ENCODE measurements around the gene RBMS3.

The RBMS3 gene

DNA sequence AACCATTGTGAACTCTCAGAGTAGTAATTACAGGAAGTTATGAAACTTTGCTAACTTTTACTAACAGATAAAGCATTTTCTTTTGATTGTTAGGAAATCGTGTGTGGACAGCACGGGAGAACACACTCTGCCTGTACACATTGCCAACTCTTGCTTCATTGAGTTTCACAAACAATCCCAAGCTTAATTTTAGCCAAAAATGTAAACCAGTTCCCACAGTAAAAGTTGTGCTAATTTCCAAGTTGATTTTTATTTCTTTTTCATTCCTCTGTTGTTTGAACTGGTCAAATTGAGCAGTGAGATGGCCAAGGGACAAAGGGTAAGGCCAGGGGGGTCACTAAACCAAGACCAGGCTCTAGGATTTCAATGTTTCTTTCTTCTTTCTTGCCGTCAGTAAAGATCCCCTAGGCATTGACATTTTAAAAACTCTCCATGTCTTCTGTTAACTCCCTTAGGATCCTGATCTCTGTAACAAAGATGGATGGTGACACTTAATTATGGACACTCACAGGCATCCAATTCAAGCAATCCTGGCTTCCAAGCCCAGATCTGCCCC is 414.9 kb downstream of the RBMS3 start:
- FAIRE-seq, result no peak

DNA sequence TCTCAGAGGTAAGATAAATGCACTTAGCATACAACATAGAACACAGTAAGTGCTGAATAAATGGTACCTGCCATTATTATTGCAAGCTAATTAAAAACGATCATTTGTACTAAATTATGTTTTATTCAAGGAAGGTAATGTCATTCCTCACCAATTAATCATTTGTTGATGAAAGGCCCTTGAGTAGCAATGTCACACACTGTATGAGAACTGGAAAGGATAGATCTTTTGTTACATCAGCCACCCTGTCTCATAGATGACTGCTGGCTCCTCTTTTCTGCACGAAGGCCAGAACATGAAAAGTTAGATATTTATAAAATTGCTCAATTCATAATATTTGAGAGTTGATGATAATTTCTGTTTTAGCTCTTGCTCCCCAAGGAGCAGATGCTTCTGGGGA is 415.4 kb downstream of the RBMS3 start:
- no peak for FAIRE-seq

DNA sequence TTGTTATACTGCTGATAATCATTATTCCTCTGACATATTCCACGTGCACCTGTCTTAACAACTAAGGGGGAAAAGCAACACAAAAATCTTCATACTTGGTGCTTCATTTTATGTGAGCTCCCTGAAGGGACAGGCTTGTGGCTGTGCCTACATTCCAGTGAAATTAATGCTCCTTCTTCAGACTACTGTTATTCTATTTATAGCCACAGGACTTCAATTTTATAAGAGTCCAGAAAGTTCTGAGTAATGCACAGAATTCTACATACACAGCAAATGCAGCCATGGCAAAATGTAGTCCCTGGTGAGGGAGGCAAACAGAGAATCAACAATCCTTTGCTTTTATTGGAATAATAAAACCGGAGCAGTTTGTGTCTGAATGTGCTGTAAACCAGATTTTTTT is 417.1 kb downstream of the RBMS3 start:
- FAIRE-seq, result no peak

DNA sequence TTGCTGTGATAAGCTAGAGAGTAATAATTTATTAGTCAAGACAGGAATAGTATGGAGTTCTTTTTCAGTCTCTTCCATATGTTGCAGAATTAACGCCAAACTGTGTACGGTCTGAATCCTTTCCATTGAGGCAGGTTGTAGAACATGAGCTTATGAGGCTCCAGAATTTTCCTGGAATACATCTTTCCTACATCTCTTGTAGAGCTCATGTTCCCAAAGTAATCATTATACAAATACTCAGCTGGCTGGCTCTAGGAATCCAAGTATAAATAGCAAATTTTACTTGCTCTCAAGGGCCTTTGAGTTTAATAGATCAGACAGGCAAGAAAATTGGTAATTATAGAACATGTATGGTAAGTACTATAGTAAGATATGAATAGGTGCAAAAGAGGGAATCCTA is 419.4 kb downstream of the RBMS3 start:
- no peak for FAIRE-seq

DNA sequence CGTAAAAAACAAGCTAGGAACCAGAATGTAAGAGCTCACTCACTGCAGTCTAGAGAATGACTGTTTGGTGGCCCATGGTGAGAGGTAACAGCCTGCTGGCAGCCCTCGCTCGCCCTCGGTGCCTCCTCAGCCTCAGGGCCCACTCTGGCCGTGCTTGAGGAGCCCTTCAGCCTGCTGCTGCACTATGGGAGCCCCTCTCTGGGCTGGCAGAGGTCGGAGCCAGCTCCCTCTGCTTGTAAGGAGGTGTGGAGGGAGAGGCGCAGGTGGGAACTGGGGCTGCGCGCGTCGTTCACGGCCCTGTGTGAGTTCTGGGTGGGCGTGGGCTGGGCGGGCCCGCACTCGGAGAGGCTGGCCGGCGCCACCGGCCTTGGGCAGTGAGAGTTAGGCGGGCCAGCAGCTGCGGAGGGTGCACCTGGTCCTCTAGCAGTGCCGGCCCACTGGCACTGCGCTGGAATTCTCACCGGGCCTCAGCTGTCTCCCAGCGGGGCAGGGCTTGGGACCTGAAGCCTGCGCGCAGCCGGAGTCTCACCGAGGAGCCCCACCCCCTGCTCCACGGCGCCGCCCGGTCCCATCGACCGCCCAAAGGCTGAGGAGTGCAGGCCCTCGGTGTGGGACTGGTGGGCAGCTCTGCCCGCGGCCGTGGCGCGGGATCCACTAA is 420.6 kb downstream of the RBMS3 start:
- no peak for FAIRE-seq

DNA sequence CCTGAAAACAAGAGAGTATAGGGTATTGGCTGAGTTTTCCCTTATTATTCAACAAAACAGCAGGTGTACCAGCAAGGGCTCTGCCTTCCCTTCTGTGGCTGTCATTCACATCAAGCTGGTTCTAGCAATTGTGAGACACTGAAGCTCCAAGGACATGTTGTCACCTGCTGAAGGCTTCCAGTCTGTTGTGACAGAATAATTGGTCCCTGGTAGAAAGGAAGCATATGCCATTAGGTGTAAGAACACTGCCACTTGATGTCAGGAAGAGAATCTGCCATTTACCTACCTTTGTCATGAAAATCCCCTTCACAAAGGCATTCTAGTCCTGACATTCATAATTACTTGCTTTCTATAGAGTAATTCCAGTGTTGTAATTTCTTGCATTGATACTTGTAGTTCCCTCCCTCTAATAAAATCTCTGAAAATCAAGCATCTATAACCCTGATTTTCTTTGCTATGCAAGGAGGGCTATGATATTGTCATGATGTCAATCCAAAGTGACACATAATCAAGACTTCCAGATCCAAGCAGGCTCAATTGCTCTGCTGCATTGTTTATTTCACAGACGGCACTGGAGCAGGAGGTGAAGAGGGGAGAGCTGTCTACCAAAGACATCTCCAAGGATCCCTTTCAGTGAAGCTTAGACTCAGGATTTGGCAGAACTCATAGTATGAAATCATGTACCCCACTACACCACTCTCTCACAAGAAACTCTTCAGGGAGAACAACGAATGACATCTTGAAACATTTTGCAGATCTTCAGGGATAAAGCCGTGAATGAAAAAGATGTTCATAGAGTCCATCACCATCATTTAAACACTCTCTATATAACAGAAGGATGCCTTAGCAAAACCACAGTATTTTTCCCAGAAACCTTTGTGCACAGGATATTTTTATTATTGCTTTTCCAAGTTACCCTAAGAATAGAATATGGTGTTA is 425.3 kb downstream of the RBMS3 start:
- FAIRE-seq, result no peak

DNA sequence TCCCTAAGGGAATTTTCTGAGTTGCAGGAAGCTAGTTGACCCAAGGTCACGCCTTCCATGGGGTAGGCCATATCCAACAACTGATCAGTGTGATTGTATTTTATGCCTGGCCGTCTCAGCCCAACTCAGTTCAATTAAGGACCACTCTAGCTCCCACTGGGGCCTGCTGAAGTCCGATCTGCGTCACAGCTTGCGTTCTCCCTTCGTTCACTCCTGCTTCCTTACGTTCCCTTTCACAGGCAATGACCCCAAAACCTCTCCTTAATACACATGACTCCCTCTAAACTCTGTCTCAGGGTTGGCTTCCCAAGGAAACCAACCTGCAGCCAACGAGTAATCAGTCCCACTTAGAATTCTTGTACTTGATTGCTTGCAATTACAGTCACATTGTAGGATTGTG is 428.0 kb downstream of the RBMS3 start:
- no peak for FAIRE-seq

DNA sequence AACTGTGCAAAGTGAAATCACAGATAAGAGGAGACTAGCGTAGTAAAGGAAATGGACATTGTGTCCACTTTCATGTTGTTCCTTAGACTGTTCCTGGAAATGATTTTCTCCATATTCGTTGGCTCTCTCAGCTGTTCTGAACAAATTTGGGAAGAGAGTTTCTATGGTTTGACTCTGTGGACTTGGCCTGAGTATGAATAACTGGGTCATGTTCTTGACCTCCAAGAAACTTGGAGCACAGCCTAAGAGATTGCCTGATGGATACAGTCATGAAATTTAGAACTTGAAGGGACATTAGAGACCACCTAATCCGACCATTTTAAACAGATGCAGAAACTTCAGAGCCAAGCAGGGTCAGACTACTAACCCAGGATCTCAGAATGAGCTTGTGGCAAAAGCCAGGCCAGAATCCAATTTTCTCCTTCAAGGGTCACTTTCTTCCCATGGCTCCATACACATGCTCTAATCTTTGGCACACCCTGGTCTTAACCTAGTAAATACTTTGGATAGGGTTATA is 430.4 kb downstream of the RBMS3 start:
- FAIRE-seq, result no peak

DNA sequence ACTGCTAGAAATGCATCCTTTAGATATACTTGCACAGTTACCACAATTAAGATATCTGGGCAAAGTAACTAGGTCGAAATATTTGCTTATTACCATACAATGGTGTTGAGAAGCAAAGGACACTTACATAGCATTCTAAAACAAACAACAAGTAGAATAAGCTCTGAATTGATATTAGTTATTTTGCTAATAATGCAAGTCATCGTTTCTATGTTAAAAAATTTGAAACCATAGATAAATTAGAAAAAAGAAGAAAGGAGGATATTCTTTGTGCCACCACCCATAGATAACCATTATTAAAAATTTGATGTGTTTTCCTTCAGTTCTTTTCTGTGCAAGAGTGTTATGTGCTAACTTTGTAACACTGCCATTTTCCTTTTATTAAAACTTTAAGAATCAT is 435.3 kb downstream of the RBMS3 start:
- no peak for FAIRE-seq

DNA sequence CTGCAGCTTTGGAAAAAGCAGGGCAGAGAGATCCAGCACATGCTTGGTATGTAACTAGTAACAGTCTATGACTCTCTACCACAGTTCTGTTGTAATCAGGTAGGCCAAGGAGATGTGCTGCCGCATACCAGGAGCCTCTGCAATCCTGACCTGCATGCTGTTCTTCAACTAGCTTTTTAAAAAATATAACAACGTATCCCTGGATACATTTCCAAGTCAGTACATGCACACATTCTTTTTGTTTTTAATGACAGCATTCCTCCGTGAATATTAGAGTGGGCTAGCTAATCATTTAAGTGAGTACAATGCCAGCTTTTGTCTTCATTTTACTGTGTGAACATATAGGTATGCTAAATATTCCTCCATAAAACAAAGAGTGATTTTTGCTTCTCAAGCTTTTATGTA is 437.8 kb downstream of the RBMS3 start:
- no peak for FAIRE-seq

DNA sequence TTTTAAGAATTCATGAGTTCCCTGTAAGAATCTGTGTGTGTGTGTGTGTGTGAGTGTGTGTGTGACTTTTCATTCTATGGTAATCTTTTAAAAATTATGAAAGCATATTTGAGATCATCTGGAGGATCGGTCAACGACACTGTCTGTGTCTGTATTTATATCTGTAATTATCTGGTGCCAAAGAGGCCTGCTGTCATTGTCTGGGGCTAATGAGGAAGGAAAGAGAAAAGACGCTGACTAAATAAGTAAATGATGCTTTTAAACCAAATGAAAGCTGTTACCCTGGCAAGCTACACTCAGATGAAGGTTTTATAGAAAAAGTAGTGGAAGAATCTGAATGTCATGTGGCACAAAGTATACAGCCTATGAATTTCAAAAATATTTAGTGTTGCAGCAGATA is 439.8 kb downstream of the RBMS3 start:
- FAIRE-seq, result no peak

DNA sequence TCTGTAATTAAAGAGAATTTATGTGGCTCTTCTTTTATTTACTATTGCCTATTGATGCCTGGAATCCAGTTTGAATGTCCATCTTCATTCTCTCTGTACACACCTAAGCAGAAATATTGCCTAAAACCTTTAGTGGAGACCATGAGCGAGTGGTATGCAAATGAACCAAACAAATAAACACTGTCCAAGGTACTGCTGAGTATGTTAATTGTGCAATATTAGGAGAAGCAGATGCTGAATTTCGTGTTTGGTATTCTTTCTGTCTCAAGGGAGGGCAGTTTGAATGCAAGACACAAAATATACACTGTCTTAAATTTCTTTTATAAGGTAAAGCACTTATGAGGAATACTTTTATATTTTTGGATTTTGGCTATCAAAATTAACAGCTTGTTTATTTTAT is 440.9 kb downstream of the RBMS3 start:
- FAIRE-seq, result no peak

DNA sequence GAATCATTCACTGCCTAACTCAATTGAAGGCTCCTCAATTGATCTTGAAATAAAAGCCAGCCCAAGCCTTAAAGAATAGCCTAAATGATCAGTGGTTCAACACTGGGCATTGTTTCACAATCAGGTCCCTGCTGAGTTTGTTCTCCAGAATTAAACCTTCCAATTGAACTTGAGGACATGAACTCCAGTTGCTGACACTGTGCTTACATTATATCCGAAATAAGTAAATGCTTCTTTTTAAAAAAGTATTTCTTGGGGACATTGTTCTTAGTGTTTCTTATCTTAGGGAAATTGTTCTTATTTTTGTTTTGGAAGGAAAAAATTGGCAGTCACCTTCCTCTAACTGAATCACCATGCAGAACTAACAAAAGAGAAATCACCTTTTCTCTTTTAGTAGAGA is 450.2 kb downstream of the RBMS3 start:
- no peak for FAIRE-seq

DNA sequence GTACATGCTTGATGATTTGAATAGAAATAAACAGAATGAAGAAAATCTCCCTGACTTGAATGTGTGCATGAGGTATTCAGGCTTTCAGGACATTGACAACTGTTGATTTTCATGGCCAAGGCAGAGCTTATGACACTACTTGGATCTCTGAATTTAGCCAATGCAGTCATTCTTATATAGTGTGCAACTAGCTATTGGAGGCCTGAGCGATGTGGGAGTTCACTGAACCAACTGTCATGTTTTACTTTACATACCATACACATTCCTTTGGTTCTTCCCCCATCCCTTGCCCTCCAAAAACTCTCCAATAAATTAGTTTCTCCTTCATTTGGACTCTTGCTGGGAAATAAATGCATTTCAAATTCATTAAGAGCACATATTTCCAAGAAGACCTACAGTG is 460.4 kb downstream of the RBMS3 start:
- no peak for FAIRE-seq

DNA sequence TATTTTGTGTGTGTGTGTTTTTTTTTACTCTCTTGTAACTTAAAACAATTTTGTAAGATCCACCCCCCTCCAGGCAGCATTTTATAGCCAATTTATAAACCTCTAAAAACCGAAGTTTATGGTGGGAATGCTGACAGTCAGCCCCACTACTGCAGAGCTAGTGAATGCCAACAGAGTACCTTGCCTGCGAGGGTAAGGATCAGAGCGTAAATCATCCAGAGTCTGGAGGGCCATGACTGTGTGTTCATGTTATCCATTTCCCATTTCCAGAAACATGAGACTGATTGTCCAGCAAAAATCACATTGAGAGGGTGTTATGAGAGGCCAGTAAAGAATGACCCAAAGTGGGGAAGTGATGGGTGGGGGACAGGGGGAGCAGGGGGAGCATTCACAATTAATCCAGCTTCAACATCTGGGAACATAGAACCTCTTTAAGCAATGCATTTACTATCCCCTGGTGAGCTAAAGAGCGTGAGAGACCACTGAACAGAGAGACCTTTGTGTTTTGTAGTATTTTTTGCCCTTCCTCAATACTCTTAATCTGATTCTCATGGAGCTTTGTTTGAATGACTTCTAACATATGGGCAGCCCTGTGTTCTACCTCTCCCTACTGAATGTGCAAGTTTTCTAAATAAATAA is 464.5 kb downstream of the RBMS3 start:
- FAIRE-seq, result no peak

DNA sequence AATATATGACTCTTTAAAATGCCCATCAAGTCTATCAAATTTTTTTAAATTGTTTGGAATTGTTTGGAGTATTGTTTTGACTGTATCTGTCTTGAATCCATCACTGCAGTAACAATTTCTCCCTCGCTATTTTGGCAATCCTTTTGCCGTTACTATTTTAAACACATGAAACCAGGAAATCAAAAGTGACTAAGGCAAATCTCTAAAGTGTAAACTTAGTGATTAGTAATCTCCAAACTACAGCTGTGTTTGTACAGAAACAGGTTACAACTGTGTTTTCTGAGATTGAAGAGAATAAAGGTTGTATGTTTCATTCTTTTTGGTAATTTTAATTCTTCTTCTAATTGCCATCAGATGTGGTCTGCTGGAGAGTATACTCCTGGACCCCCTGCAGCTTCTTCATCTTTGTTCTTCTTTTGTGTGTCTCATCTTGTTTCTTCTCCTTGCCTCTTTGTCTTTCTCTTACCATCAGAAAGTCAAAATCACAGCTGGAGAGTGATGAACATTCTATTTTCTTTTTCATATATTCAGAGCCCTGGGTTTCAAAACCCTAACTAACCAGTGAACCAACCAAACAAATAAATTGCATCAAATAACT is 465.4 kb downstream of the RBMS3 start:
- no peak for FAIRE-seq

DNA sequence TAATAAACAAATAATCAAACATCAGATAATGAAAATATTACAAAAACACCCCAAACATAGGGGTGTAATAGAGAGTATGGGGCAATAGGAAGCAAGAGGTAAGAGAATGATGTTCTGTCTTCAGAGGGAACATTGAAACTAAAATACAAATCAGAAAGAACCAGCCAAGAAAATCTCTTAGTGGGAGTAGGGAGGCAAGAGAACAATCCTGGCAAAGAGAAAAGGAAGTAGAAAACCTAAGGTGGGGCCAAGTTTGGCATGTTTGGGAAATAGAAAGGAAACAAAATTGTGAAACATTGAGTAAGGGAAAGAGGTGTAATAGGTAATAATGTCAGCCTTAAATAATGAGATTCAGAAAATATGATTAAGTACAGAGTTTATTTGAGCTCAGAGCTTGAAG is 467.1 kb downstream of the RBMS3 start:
- no peak for FAIRE-seq

DNA sequence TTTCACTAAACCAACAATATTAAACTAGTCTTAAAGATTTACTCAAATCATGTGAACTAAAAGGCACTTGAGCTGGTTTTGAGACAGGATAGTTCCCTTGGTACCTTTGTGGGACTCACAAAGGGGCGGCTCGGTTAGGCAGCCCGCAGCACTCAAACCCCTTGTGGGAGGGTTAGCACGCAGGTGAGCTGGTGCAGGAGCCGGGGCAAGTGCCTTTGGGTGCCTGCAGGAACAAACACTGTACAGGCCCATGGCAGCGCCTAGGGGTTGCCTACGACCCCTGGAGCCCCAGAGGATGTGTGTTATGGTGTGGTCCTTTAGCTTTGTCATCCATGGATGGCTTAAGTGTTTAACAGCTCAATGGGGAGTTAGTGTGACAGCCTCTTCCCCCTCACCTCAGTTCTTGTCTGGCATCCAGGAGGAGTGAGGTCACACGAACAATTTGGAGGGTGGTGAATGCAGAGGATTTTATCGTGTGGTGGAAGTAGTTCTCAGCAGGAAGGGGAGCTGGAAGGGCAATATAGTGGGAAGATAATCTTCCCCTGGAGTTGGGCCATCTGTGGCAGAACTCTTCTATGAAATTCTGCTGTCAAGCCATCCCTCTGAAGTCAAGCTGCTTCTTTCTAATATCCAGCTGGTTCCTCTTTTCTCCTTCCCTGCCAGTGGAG is 470.9 kb downstream of the RBMS3 start:
- no peak for FAIRE-seq

DNA sequence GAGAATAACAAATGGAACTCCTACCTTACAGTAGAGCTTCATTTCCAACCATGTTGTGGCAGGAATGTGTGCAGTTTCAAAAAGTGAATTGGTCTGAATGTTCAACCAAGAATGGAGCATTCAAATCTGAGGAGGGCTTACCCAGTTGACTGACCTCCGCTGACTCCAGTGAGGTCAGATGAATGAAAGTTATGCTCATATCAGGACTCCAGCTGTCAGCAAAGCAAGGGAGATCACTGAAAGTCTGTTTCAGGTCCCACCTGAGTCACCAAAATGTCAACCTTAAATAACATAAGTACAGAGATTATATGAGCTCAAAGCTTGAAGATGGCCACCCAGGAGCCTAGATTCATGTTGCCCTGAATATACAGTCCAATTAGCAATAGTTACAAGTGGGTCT is 473.5 kb downstream of the RBMS3 start:
- no peak for FAIRE-seq

DNA sequence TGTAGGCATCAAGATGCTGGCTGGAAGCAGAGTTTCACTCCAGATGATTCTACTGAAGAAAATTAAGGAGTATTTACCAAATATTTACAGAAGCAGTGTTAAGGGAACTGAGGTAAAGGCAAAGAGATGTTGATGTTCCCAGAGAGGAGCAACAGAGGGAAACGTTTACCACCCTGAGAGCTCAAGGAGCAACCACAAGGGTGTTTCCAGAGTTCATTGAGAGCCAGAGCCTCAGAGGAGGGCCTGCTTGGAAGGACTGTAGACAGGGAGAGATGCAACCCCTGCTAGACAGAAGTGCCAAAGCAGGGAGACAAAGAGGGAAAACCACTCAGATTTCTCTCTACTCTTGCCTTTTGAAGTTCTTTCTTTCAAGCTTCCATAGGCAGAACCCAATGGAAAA is 474.5 kb downstream of the RBMS3 start:
- no peak for FAIRE-seq

DNA sequence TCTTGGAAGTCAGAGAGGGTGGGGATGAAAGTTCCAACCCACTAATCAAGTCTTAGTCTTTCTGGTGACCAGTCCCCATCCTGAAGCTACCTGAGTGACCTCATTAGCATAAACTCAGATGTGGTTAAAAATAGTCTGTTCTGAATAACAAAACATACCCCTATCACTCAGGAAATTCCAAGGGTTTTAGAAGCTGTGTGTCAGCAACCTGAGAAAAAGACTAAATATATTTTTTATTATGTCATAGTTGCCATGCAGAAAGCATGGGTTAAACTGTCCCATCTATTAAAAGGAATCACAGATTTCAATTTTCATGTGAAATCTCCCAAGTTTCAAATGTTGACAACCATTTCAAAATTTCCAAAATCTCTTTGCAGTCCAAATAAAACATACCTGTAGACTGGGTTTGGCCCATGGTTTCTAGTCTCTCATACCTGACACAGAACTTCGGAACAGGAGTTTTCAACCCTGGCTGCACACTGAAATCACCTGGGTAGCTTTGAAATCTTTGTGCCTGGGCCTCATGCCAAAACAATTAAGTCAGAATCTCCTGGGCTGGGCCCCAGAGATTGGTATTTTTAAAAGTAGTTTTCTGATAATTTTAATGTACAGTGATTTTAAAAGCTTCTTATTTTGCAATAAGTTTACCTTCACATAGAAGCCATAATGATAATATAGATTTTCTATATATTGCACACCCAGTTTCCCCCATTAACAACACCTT is 476.3 kb downstream of the RBMS3 start:
- no peak for FAIRE-seq

DNA sequence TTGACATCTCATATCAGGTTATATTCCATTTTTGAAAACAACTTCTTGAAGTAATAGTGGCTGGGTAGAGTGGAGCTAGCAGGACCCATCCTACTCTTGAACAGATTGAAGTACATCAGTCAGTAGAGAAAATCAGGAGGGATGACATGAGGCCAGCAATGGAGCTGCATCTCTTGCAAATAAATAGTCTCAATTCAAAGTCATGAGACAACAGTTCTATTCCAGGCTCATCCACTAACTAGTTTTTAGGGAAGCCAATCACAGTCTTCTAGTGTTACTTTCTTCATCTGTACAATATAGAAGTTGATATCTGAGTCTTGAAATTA is 477.2 kb downstream of the RBMS3 start:
- FAIRE-seq, result no peak
